ENCODE results near the gene TMEM218.

TMEM218 gene

DNA sequence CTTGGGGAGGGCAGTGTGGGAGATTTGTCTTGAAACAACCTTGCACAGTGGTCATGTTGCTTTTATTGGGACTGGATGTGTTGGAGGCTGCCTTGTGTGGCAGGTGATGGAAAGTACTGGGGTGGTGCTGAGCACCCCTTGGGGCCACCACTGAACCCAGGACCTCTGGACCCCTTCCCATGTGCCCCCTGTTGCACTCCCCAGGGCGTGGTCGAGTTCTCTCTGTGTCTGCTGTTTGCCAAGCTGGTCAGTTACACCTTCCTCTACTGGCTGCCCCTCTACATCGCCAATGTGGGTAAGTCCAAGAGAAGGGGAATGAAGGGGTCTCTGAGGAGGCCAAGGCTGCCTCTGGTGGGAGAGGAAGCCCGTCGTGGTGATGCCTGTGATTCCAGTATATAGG lies 29.4 kb downstream of the TMEM218 start:
- Histone ChIP-seq H2AFZ (ENCODE audit: insufficient read depth, low read length, poor library complexity) (no peak overlapping the region), H3K4ac (ENCODE audit: low read depth, low read length) (no peak overlapping the region), H3K4me1 (ENCODE audit: control insufficient read depth in 1 of 2, insufficient read depth in 2 of 2, low read length in 2 of 2) (peaks cover 6 to 8% of the 10 kb centered on the region in 2 experiments), H3K23ac (ENCODE audit: low read length) (no peak overlapping the region), H3K27me3 (ENCODE audit: insufficient read depth, low read length) (no peaks in the 10 kb centered on the region), H3K18ac (ENCODE audit: low read length) (no peak overlapping the region), H4K91ac (ENCODE audit: low read depth, low read length) (no peak overlapping the region), H2BK5ac (ENCODE audit: low read depth, low read length, poor library complexity) (no peak overlapping the region), H2AK5ac (ENCODE audit: low read length) (no peak overlapping the region), H3K27ac (ENCODE audit: low read depth, low read length) (no peak overlapping the region), H4K12ac (ENCODE audit: low read depth, low read length) (no peak overlapping the region), H2BK120ac (ENCODE audit: insufficient read depth, low read length, poor library complexity) (no peak overlapping the region), H3K79me2 (ENCODE audit: control insufficient read depth, insufficient read depth, low read length, poor library complexity) (no peaks in the 10 kb centered on the region), H3K79me1 (ENCODE audit: low read length) (no peaks in the 10 kb centered on the region), H4K8ac (ENCODE audit: low read depth, low read length) (no peak overlapping the region), H3K4me3 (ENCODE audit: low read depth, low read length) (no peak overlapping the region), H3K9ac (ENCODE audit: low read length) (no peak overlapping the region), H3K4me2 (ENCODE audit: low read length) (no peak overlapping the region), H3K9me3 (ENCODE audit: insufficient read depth, low read depth, low read length) (no peaks in the 10 kb centered on the region), H3K14ac (ENCODE audit: low read length) (no peak overlapping the region), H3K36me3 (ENCODE audit: control insufficient read depth in 1 of 2, insufficient read depth in 2 of 2, low read length in 2 of 2) (no peaks in the 10 kb centered on the region), H2BK12ac (ENCODE audit: low read length) (no peak overlapping the region)
- DNase-seq, result no peak
- no CpG with 5 or more reads among the region's 5 CpGs for WGBS (ENCODE audit: extremely low coverage, insufficient coverage, insufficient read length)

DNA sequence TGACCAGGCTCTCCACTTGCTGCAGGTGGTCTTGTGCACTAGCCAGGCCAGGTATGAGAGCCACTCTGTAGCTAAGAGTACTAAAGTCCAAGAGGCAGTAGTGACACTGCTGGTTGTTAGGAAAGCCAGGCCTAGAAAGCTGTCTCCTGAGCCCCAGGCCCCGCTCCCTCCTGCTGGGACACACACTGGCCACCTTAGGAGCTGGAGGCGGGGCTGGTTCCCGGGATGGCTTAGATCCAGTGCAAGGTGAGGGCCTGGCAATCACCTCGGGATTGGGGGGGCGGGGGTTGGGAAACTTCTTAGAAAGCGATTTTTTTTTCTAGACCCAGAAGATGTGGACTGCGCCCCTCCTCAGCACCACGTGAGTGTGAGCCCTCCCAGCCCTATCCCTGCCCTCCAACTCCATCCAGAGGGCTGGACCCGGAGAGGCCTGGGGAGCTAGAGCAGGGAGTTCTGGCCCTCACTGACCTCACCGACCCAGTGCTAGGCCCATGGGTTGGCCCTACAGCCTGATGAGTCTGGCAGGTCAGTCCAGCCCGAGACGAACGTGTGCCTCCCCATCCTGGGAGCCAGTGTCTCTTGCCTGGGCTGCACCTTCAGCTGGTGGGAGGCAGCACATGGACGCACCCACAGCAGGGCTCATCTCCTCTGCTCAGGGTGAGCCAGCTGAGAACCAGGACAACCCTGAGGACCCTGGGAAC lies 30.2 kb downstream of the TMEM218 start:
- Histone ChIP-seq H4K91ac (ENCODE audit: low read depth, low read length) (no peak overlapping the region), H3K9me3 (ENCODE audit: insufficient read depth, low read depth, low read length) (no peaks in the 10 kb centered on the region), H4K8ac (ENCODE audit: low read depth, low read length) (no peak overlapping the region), H3K23ac (ENCODE audit: low read length) (no peak overlapping the region), H2BK12ac (ENCODE audit: low read length) (no peak overlapping the region), H3K4me1 (ENCODE audit: control insufficient read depth in 1 of 2, insufficient read depth in 2 of 2, low read length in 2 of 2) (peaks cover 6 to 8% of the 10 kb centered on the region in 2 experiments), H3K4me3 (ENCODE audit: low read depth, low read length) (no peak overlapping the region), H3K79me2 (ENCODE audit: control insufficient read depth, insufficient read depth, low read length, poor library complexity) (no peaks in the 10 kb centered on the region), H3K36me3 (ENCODE audit: control insufficient read depth in 1 of 2, insufficient read depth in 2 of 2, low read length in 2 of 2) (no peaks in the 10 kb centered on the region), H3K27ac (ENCODE audit: low read depth, low read length) (no peak overlapping the region), H3K27me3 (ENCODE audit: insufficient read depth, low read length) (no peaks in the 10 kb centered on the region), H3K9ac (ENCODE audit: low read length) (no peak overlapping the region), H2BK120ac (ENCODE audit: insufficient read depth, low read length, poor library complexity) (no peak overlapping the region), H2BK5ac (ENCODE audit: low read depth, low read length, poor library complexity) (no peak overlapping the region), H3K79me1 (ENCODE audit: low read length) (no peaks in the 10 kb centered on the region), H2AFZ (ENCODE audit: insufficient read depth, low read length, poor library complexity) (no peak overlapping the region), H4K12ac (ENCODE audit: low read depth, low read length) (no peak overlapping the region), H3K4ac (ENCODE audit: low read depth, low read length) (no peak overlapping the region), H2AK5ac (ENCODE audit: low read length) (no peak overlapping the region), H3K18ac (ENCODE audit: low read length) (no peak overlapping the region), H3K4me2 (ENCODE audit: low read length) (no peak overlapping the region), H3K14ac (ENCODE audit: low read length) (no peak overlapping the region)
- WGBS (ENCODE audit: extremely low coverage, insufficient coverage, insufficient read length), result no CpG with 5 or more reads among the region's 14 CpGs
- DNase-seq, result no peak

DNA sequence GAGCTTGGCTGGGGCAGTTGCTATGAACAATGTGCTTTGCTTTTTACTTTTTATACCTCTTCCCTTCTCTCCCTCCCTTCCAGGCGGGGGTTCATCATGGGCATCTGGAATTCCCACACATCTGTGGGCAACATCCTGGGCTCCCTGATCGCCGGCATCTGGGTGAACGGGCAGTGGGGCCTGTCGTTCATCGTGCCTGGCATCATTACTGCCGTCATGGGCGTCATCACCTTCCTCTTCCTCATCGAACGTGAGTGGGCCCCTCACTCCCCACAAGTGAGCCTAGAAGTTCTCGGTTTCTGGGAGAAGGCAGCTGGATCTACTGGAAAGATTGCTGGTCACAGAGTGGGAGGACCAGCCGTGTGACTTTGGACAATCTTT lies 30.9 kb downstream of the TMEM218 start:
- no peak overlapping the region for H2BK120ac ChIP-seq (ENCODE audit: insufficient read depth, low read length, poor library complexity)
- no peak overlapping the region for H3K18ac ChIP-seq (ENCODE audit: low read length)
- H3K27ac ChIP-seq (ENCODE audit: low read depth, low read length), result no peak overlapping the region
- no peaks in the 10 kb centered on the region for H3K36me3 ChIP-seq (ENCODE audit: control insufficient read depth in 1 of 2, insufficient read depth in 2 of 2, low read length in 2 of 2)
- no peak overlapping the region for H3K9ac ChIP-seq (ENCODE audit: low read length)
- no peak overlapping the region for H2AK5ac ChIP-seq (ENCODE audit: low read length)
- H3K4me2 ChIP-seq (ENCODE audit: low read length), result no peak overlapping the region
- no peak overlapping the region for H2AFZ ChIP-seq (ENCODE audit: insufficient read depth, low read length, poor library complexity)
- no peak overlapping the region for H3K4me3 ChIP-seq (ENCODE audit: low read depth, low read length)
- H3K4ac ChIP-seq (ENCODE audit: low read depth, low read length), result no peak overlapping the region
- H4K8ac ChIP-seq (ENCODE audit: low read depth, low read length), result no peak overlapping the region
- H3K79me1 ChIP-seq (ENCODE audit: low read length), result no peaks in the 10 kb centered on the region
- H3K27me3 ChIP-seq (ENCODE audit: insufficient read depth, low read length), result no peaks in the 10 kb centered on the region
- no peak for DNase-seq
- no peak overlapping the region for H4K91ac ChIP-seq (ENCODE audit: low read depth, low read length)
- H4K12ac ChIP-seq (ENCODE audit: low read depth, low read length), result no peak overlapping the region
- no peaks in the 10 kb centered on the region for H3K9me3 ChIP-seq (ENCODE audit: insufficient read depth, low read depth, low read length)
- no peaks in the 10 kb centered on the region for H3K79me2 ChIP-seq (ENCODE audit: control insufficient read depth, insufficient read depth, low read length, poor library complexity)
- no peak overlapping the region for H2BK12ac ChIP-seq (ENCODE audit: low read length)
- peaks cover 6 to 8% of the 10 kb centered on the region in 2 experiments for H3K4me1 ChIP-seq (ENCODE audit: control insufficient read depth in 1 of 2, insufficient read depth in 2 of 2, low read length in 2 of 2)
- no peak overlapping the region for H3K23ac ChIP-seq (ENCODE audit: low read length)
- H2BK5ac ChIP-seq (ENCODE audit: low read depth, low read length, poor library complexity), result no peak overlapping the region
- WGBS (ENCODE audit: extremely low coverage, insufficient coverage, insufficient read length), result no CpG with 5 or more reads among the region's 12 CpGs
- H3K14ac ChIP-seq (ENCODE audit: low read length), result no peak overlapping the region

DNA sequence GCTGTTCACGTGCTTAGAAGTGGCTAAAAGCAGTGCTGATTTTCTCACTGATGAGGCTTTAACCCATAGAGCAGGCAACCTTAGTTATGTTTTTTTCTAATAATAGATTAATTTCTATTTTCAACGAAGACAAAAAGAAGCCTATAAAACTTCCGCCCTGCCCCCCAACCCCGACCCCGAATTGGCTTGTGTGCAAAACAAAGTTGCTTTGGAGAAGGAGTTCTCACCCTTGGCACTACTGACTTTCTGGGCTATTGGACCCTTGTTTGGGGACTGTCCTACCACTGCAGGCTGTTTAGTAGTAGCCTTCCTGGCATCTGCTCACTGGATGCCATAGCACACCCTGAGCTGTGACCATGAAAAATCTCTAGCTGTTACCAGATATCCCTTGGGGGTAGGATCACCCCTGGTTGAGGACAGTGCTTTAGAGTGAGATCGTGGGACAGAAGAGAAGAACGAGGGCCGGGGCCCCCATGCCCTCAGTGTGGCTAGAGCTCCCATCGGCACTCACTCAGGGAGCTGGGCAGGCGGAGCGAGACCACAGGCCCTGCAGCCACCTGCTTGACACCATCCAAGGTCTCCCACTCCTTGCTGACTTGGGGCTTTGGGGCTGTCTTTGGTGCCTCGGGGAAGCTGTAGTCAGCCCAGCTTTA lies 31.4 kb downstream of the TMEM218 start:
- no peak overlapping the region for H3K4me3 ChIP-seq (ENCODE audit: low read depth, low read length)
- H3K18ac ChIP-seq (ENCODE audit: low read length), result no peak overlapping the region
- H3K14ac ChIP-seq (ENCODE audit: low read length), result no peak overlapping the region
- peaks cover 6 to 8% of the 10 kb centered on the region in 2 experiments for H3K4me1 ChIP-seq (ENCODE audit: control insufficient read depth in 1 of 2, insufficient read depth in 2 of 2, low read length in 2 of 2)
- H3K4me2 ChIP-seq (ENCODE audit: low read length), result no peak overlapping the region
- H4K91ac ChIP-seq (ENCODE audit: low read depth, low read length), result no peak overlapping the region
- H3K79me2 ChIP-seq (ENCODE audit: control insufficient read depth, insufficient read depth, low read length, poor library complexity), result no peaks in the 10 kb centered on the region
- no peak overlapping the region for H4K8ac ChIP-seq (ENCODE audit: low read depth, low read length)
- DNase-seq, result no peak
- WGBS (ENCODE audit: extremely low coverage, insufficient coverage, insufficient read length), result no CpG with 5 or more reads among the region's 12 CpGs
- no peak overlapping the region for H2AFZ ChIP-seq (ENCODE audit: insufficient read depth, low read length, poor library complexity)
- no peaks in the 10 kb centered on the region for H3K9me3 ChIP-seq (ENCODE audit: insufficient read depth, low read depth, low read length)
- no peak overlapping the region for H3K23ac ChIP-seq (ENCODE audit: low read length)
- no peak overlapping the region for H3K27ac ChIP-seq (ENCODE audit: low read depth, low read length)
- H4K12ac ChIP-seq (ENCODE audit: low read depth, low read length), result no peak overlapping the region
- H3K79me1 ChIP-seq (ENCODE audit: low read length), result no peaks in the 10 kb centered on the region
- H3K4ac ChIP-seq (ENCODE audit: low read depth, low read length), result no peak overlapping the region
- no peaks in the 10 kb centered on the region for H3K27me3 ChIP-seq (ENCODE audit: insufficient read depth, low read length)
- no peaks in the 10 kb centered on the region for H3K36me3 ChIP-seq (ENCODE audit: control insufficient read depth in 1 of 2, insufficient read depth in 2 of 2, low read length in 2 of 2)
- H2BK12ac ChIP-seq (ENCODE audit: low read length), result no peak overlapping the region
- no peak overlapping the region for H2AK5ac ChIP-seq (ENCODE audit: low read length)
- H2BK5ac ChIP-seq (ENCODE audit: low read depth, low read length, poor library complexity), result no peak overlapping the region
- no peak overlapping the region for H3K9ac ChIP-seq (ENCODE audit: low read length)
- H2BK120ac ChIP-seq (ENCODE audit: insufficient read depth, low read length, poor library complexity), result no peak overlapping the region

All from trophoblast cell (in vitro differentiated cells and primary cell).